Uterus (tissue), 4 donors: ENCODE data around the gene DHRS7B. TPM values are rescaled to one million over a fixed set of nuclear protein-coding genes. Genes with fewer than 3 reads are reported as not detected.
"Not testable (repeated sequence)": the region's sequence is repeated elsewhere in the genome, so short reads cannot be mapped to it uniquely, and the experiment has no call there.

Source experiments
- DNase-seq, 2 donors: peaks; one replicate each; pipeline ENCODE4 v3.0.0-alpha.2; 2019 to 2020
- H3K27ac ChIP-seq, 2 donors: fragments of 200-600 bp; sonication (generic); 1 replicate in 1 of 2; 2 replicates in 1 of 2; pipeline ENCODE4 v1.5.1; 2016 to 2018
- H3K27me3 ChIP-seq, 2 donors: fragments of 200-600 bp; sonication (generic); one replicate each; pipeline ENCODE4 v1.5.1; 2018 to 2019; ENCODE audit warnings: control low read depth in 1 of 2
- H3K36me3 ChIP-seq, 2 donors: fragments of 200-600 bp; sonication (generic); one replicate each; pipeline ENCODE4 v1.5.1; 2019; ENCODE audit warnings: control low read depth in 1 of 2
- H3K4me1 ChIP-seq, 2 donors: fragments of 200-600 bp; sonication (generic); one replicate each; pipeline ENCODE4 v1.5.1; 2018 to 2019; ENCODE audit warnings: control low read depth in 1 of 2
- H3K4me3 ChIP-seq, 2 donors: fragments of 200-600 bp; sonication (generic); 1 replicate in 1 of 2; 2 replicates in 1 of 2; pipeline ENCODE4 v1.5.1; 2018 to 2019; ENCODE audit warnings: mild to moderate bottlenecking in 1 of 2
- H3K9me3 ChIP-seq, 2 donors: fragments of 200-600 bp; sonication (generic); one replicate each; pipeline ENCODE4 v1.5.1; 2019; ENCODE audit warnings: control low read depth in 1 of 2
- POLR2A ChIP-seq, 2 donors: fragments of 450-650 bp; IDR thresholded peaks; one replicate each; pipeline ENCODE4 v1.6.1; 2016; ENCODE audit warnings: antibody characterized with exemption in 2 of 2, mild to moderate bottlenecking in 1 of 2, moderate library complexity in 1 of 2
- intact Hi-C: fragments of 100-400 bp; cut with DNase I; formaldehyde crosslinking; loops from one replicate; pipeline ENCODE4 v1.15.1; 2023; ENCODE audit warnings: low total_unique reads
- total RNA-seq, 4 donors: library from RNA; depleted of rRNA in 3 of 4; stranded (reverse); fragments of >200 nt in 3 of 4; gene quantifications; one replicate each; pipeline versions ENCODE4 v1.1.0 to v1.2.4, GENCODE V29; 2014 to 2023
- TF ChIP-seq, protein P1 (sequence below), 4 experiments: fragments of 200-600 bp in 2 of 4; fragments of 450-650 bp in 2 of 4; sonication (generic) in 2 of 4; IDR thresholded peaks; one replicate each; pipeline ENCODE4 v1.5.1; 2016 to 2019; ENCODE audit warnings: antibody characterized with exemption in 4 of 4, mild to moderate bottlenecking in 2 of 4, moderate library complexity in 1 of 4
- donor health status: DM: yes; HTN: yes; CAD: no.

The DHRS7B gene
- total RNA-seq, 4 donors from 2014 or later: 21.5 to 42.6 (median 30.0) TPM

DNA sequence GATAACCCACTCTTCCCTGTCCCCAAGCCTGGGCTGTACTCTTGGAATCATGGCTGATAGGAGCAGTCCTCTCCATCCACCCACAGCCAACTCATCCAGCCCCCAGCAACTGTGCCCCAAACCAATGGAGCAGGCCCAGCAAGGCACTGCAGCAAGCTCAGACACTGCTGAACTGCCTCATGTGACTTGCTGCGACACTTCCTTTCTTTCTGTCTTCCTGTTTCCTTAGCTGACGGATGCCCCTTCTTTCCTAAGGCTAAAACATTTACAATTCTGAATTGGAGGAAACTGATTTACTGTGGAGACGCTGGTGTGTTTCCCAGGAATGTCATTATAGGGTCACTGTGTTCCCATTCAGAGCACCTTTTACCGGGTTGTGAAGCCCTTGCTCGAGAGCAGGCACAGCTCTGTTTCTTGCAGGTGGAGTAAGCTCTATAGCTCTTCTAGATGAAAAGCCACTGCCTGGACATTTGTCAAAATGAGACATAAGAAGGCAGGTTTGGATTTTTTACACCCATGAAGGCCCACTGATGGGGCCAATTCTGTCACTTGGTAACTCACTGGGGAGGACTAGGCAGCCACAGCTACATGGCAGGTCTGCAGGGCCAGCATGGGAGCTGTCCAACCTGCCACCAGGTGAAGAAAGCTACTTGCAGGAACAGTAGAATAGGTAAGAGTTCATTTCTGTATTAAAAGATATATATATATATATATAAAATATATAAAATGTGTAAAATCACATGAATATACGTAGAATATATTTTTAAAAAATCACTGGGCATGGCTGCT is 59.8 kb downstream of the DHRS7B start:
- H3K27me3 ChIP-seq: no peaks in the 10 kb centered on the region
- TF ChIP-seq, protein P1, sequence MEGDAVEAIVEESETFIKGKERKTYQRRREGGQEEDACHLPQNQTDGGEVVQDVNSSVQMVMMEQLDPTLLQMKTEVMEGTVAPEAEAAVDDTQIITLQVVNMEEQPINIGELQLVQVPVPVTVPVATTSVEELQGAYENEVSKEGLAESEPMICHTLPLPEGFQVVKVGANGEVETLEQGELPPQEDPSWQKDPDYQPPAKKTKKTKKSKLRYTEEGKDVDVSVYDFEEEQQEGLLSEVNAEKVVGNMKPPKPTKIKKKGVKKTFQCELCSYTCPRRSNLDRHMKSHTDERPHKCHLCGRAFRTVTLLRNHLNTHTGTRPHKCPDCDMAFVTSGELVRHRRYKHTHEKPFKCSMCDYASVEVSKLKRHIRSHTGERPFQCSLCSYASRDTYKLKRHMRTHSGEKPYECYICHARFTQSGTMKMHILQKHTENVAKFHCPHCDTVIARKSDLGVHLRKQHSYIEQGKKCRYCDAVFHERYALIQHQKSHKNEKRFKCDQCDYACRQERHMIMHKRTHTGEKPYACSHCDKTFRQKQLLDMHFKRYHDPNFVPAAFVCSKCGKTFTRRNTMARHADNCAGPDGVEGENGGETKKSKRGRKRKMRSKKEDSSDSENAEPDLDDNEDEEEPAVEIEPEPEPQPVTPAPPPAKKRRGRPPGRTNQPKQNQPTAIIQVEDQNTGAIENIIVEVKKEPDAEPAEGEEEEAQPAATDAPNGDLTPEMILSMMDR (IDR thresholded peaks at IDR 0.05): no peak
- no peak for TF ChIP-seq POLR2A (IDR thresholded peaks at IDR 0.05)
- no peak overlapping the region for H3K4me3 ChIP-seq
- peak overlapping the region in 1 of 2 donors; percentile 24 for H3K27ac ChIP-seq
- H3K9me3 ChIP-seq: no peaks in the 10 kb centered on the region
- DNase-seq: no peak
- no peaks in the 10 kb centered on the region for H3K36me3 ChIP-seq
- H3K4me1 ChIP-seq: peaks cover 0 to 7% of the 10 kb centered on the region in 2 donors
- intact Hi-C loops: no loop called here

DNA sequence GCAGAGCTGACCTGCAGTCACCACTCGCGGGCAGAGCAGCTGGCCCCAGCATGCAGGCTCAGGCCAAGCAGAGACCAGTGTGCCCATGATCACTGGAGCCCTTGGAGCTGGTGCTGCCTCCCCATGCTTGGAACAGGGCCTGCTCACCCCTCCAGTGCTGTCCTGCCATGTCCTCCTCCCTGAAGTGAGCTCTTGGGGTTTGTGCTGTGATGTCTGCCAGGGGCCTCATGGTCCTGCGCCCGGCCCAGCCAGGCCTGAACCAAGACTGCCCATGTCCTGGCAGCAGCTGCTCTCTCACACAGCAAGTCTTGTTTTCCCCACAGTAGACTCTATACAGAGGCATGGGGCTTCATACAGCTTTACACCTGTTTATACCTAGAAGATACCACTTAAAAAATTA is 62.6 kb downstream of the DHRS7B start:
- Histone ChIP-seq H3K36me3 (no peaks in the 10 kb centered on the region), H3K27me3 (no peaks in the 10 kb centered on the region), H3K27ac (no peak overlapping the region), H3K4me3 (no peak overlapping the region), H3K4me1 (peaks cover 0 to 7% of the 10 kb centered on the region in 2 donors), H3K9me3 (no peaks in the 10 kb centered on the region)
- no peak for TF ChIP-seq POLR2A (IDR thresholded peaks at IDR 0.05)
- TF ChIP-seq, protein P1 (IDR thresholded peaks at IDR 0.05): no peak
- intact Hi-C loops: no loop called here
- no peak for DNase-seq

DNA sequence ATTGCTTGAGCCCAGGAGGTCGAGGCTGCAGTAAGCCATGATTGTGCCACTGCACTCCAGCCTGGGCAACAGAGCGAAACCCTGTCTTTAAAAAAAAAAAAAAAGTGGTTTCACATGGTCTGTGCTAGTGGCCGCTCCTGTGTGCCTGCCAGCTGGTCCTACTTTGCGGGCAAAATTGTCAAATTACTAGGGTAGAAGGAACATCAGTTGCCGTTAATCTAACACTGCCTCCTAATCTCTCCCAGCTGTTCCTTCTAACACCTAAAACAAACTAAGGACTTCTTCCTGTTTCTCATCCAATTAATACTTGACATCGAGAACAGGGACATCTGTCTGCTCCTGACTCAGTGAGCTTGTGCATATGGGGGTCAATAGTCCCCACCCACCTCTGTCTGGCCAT is 63.3 kb downstream of the DHRS7B start:
- no peak overlapping the region for H3K27ac ChIP-seq
- H3K36me3 ChIP-seq: no peaks in the 10 kb centered on the region
- H3K27me3 ChIP-seq: no peaks in the 10 kb centered on the region

GRCh38 chr17:21191698-21192097 is 64.9 kb downstream of the DHRS7B start:
- H3K4me1 ChIP-seq: peaks cover 0 to 7% of the 10 kb centered on the region in 2 donors
- H3K27ac ChIP-seq: peak overlapping the region; percentile 5 to 41
- H3K9me3 ChIP-seq: no peaks in the 10 kb centered on the region
- no peaks in the 10 kb centered on the region for H3K36me3 ChIP-seq
- no peaks in the 10 kb centered on the region for H3K27me3 ChIP-seq
- intact Hi-C loops: no loop called here
- DNase-seq: no peak
- H3K4me3 ChIP-seq: no peak overlapping the region
- TF ChIP-seq POLR2A (IDR thresholded peaks at IDR 0.05): no peak
- TF ChIP-seq, protein P1 (IDR thresholded peaks at IDR 0.05): no peak

More for the DNA sequence above, 63.3 kb downstream of the DHRS7B start:
- no peak for DNase-seq
- Histone ChIP-seq H3K4me1 (peaks cover 0 to 7% of the 10 kb centered on the region in 2 donors), H3K9me3 (no peaks in the 10 kb centered on the region), H3K4me3 (no peak overlapping the region)
- TF ChIP-seq, protein P1 (IDR thresholded peaks at IDR 0.05): no peak
- TF ChIP-seq POLR2A (IDR thresholded peaks at IDR 0.05): no peak
- intact Hi-C loops: no loop called here

DNA sequence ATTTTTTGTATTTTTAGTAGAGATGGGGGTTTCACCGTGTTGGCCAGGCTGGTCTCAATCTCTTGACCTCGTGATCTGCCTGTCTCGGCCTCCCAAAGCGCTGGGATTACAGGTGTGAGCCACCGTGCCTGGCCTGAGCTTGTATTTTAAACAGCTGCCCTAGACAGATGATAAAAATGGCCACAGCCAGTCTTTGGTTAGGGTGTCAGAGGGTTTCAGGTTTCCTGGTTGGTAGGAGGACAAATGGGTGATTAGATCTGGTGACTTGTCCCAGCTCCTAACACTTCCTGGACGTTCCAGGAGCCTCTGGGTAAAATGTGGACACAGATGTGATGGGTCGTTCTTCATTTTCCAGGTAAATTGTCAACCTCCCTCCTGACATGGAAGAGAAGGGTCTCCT is 65.7 kb downstream of the DHRS7B start:
- H3K36me3 ChIP-seq, intact Hi-C loops, H3K9me3 ChIP-seq: not testable (repeated sequence)

More for the DNA sequence above, 65.7 kb downstream of the DHRS7B start:
- H3K4me1 ChIP-seq, H3K4me3 ChIP-seq, H3K27me3 ChIP-seq, DNase-seq, H3K27ac ChIP-seq: not testable (repeated sequence)
